GM12801 (cell line): ENCODE results near the gene CDH6.

Experiments
- TF ChIP-seq, protein P1 (sequence below): IDR thresholded peaks from one replicate; pipeline ENCODE4 v1.5.1; 2011; ENCODE audit warnings: control low read depth; ENCODE audit not compliant: insufficient read length; ENCODE audit errors: extremely low read depth

CDH6 gene

DNA sequence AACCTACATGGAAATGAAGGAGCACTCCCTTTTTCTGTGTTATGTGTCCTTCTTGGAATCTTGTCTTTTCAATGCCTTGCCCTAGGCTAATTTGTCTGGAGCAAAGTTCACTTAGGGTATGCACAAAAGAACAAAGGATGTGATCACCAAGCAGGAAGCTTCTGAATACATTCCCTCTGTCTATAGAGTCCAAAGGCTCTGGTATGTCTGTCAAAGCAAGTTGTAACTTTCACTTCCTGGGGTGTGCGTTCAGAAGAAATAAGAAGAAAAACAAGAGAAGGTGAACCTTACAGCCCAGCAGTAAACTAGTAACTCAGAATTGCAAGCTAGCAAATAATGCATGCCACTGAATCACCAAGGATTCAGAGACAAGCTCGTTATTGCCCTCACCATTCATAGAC, 31.7 kb upstream of the CDH6 start:
- TF ChIP-seq, protein P1, sequence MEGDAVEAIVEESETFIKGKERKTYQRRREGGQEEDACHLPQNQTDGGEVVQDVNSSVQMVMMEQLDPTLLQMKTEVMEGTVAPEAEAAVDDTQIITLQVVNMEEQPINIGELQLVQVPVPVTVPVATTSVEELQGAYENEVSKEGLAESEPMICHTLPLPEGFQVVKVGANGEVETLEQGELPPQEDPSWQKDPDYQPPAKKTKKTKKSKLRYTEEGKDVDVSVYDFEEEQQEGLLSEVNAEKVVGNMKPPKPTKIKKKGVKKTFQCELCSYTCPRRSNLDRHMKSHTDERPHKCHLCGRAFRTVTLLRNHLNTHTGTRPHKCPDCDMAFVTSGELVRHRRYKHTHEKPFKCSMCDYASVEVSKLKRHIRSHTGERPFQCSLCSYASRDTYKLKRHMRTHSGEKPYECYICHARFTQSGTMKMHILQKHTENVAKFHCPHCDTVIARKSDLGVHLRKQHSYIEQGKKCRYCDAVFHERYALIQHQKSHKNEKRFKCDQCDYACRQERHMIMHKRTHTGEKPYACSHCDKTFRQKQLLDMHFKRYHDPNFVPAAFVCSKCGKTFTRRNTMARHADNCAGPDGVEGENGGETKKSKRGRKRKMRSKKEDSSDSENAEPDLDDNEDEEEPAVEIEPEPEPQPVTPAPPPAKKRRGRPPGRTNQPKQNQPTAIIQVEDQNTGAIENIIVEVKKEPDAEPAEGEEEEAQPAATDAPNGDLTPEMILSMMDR, result no peak

- TF ChIP-seq, protein P1, result no peak
These were observed 27.8 kb upstream of the CDH6 start for GRCh38 chr5:31165729-31166128.

DNA sequence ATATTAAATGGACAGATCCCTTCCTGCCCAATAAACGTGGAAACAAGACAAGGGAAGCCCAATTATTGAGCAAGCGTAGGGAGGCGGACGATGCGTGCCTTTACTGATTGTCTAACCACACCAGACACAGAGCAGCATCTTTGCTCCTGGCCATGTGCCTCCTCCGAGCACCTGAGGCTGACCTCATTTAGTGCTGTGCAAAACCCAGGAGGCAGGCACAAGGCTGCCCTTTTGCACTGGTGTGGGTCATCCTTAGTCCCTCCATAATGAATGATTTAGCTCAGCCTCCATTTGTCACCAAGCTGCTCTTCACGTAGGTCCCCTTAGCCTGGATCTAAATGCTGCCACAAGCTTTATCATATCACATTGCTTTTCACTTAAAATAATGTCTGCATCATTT, 24.1 kb upstream of the CDH6 start:
- TF ChIP-seq, protein P1, result no peak

DNA sequence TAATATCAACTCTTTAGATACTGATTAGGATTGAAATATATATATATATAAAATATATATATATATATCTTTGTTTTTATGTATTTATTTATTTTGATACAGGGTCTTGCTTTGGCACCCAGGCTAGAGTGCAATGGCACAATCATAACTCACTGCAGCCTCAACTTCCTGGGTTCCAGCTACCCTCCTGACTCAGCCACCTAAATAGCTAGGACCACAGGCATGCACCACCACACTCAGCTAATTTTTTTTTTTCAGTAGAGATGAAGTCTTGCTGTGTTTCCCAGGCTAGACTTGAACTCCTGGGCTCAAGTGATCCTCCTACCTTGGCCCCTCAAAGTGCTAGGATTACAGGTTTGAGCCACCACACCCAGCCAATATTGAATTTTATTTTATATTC, 20.6 kb upstream of the CDH6 start:
- TF ChIP-seq, protein P1, result no peak

DNA sequence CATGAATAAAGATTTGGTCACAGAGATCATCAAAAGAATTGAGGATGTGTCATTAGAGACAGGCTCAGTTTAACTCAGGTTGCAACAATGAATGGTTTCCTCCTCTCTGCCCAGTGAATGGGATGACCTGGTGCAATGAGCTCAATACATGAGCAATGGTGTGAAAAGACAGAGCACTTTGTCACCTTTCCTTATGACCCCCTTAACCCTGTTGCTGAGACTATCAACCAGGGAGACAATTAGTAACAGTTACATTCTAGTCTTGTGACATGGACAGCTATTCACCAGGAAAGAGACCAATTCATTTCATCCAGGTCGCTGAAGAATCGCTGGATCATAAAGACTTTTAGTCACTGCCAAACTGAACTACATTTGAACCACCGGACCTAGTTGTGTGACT, 19.9 kb upstream of the CDH6 start:
- TF ChIP-seq, protein P1, result no peak

DNA sequence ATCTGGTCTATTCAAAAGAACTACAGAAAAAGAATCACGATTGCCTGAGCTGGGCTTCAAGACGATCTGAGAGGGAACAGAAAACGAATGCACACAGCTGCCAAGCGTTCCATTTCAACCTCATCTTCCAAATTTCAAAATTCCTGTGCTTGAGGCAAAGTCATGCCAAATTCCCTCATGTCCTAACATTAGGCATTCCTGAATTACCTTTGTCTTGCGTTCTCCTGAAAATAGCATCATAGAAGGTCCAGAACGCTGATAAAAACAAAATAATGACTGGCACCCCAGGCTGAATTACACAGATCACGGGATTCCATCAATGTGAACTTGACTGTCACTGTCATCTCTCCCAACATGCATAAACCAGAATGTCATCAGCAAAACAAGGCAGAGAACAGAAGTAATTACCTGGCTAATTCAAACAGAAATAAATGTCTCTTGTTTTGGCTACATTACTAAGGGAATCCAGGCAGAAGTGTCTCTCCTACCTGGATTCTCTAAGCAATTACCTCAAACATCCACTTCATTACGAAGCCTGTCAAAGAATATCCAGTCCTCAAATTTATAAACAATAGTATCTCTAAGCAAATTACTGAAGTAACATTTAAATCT, 12.0 kb upstream of the CDH6 start:
- TF ChIP-seq, protein P1, result no peak

DNA sequence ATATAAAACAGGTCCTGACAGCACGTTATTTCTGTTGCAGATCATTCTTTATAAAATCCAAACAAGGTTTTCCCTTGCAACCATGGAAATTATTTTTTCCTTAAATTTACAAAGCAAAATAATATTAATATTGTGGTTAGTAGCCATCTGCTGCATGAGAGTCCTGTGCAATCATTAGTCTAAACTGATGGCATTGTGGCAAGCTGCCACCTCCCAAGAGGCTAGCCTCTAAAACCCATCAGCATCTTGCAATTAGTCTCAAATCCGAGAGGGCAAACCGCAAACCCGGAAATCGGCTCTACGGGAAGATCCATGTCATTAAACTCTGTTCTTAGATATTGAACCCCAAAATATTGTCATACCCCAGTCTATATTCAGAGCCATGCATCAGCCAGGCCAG, 11.3 kb upstream of the CDH6 start:
- TF ChIP-seq, protein P1, result no peak
